CD4-positive, alpha-beta memory T cell (primary cell): ENCODE data around the gene ORM1. TPM values are rescaled to one million over a fixed set of nuclear protein-coding genes. Genes with fewer than 3 reads are reported as not detected.
A peak's percentile ranks its signal among the peaks of the same experiment; 100 is the strongest.
"Not testable (repeated sequence)": the region's sequence is repeated elsewhere in the genome, so short reads cannot be mapped to it uniquely, and the experiment has no call there.

ENCODE experiments used
- CTCF ChIA-PET: fragments of 350-600 bp; sonication (Branson Sonifier 250); formaldehyde crosslinking; loops from one replicate; lab custom pipeline; 2021; ENCODE audit warnings: inconsistent platforms; ENCODE audit not compliant: partially characterized antibody; lab: Charles Lee
- POLR2A ChIA-PET: fragments of 350-600 bp; sonication (Branson Sonifier 250); formaldehyde crosslinking; loops from one replicate; lab custom pipeline; 2021; ENCODE audit not compliant: partially characterized antibody; lab: Charles Lee
- DNase-seq, 5 donors: peaks; one replicate each; pipeline versions ENCODE4 v3.0.0 to v3.0.0-alpha.2; 2020 to 2022; ENCODE audit warnings: mixed read lengths in 1 of 5
- H3K27ac ChIP-seq: one replicate; pipeline ENCODE4 v1.7.0; 2013; ENCODE audit warnings: low read depth, low read length
- H3K27me3 ChIP-seq: 2 replicates; pipeline ENCODE4 v1.7.0; 2013; ENCODE audit warnings: mild to moderate bottlenecking, low read length, moderate library complexity; ENCODE audit not compliant: insufficient read depth
- H3K36me3 ChIP-seq: 2 replicates; pipeline ENCODE4 v1.7.0; 2013; ENCODE audit warnings: mild to moderate bottlenecking, low read length, moderate library complexity; ENCODE audit not compliant: insufficient read depth
- H3K4me1 ChIP-seq: 2 replicates; pipeline ENCODE4 v1.7.0; 2013; ENCODE audit warnings: mild to moderate bottlenecking, low read length, moderate library complexity; ENCODE audit not compliant: insufficient read depth
- H3K4me3 ChIP-seq, 2 donors: one replicate each; pipeline ENCODE4 v1.7.0; 2013; ENCODE audit warnings: low read length in 2 of 2, mild to moderate bottlenecking in 1 of 2
- H3K9me3 ChIP-seq, 2 donors: one replicate each; pipeline ENCODE4 v1.7.0; 2013; ENCODE audit warnings: low read length in 2 of 2, control low read depth in 1 of 2; ENCODE audit not compliant: control insufficient read depth in 1 of 2
- H3K27ac Mint-ChIP-seq, 7 donors: one replicate each; pipeline ENCODE4 v1.8.0; 2020 to 2021; ENCODE audit warnings: mixed read lengths in 7 of 7, mild to moderate bottlenecking in 6 of 7, inconsistent platforms in 3 of 7, moderate library complexity in 3 of 7
- H3K27me3 Mint-ChIP-seq, 2 donors: one replicate each; pipeline ENCODE4 v1.8.0; 2020 to 2021; ENCODE audit warnings: mixed read lengths in 2 of 2
- H3K36me3 Mint-ChIP-seq, 2 donors: one replicate each; pipeline ENCODE4 v1.8.0; 2020 to 2021; ENCODE audit warnings: mixed read lengths in 2 of 2, inconsistent platforms in 1 of 2, mild to moderate bottlenecking in 1 of 2
- H3K4me1 Mint-ChIP-seq, 4 donors: one replicate each; pipeline ENCODE4 v1.8.0; 2020 to 2021; ENCODE audit warnings: mixed read lengths in 4 of 4, mild to moderate bottlenecking in 1 of 4
- H3K4me3 Mint-ChIP-seq, 8 donors: one replicate each; pipeline ENCODE4 v1.8.0; 2020 to 2021; ENCODE audit warnings: mixed read lengths in 8 of 8, mild to moderate bottlenecking in 7 of 8, moderate library complexity in 6 of 8, inconsistent platforms in 3 of 8
- H3K9me3 Mint-ChIP-seq, 8 donors: one replicate each; pipeline ENCODE4 v1.8.0; 2020 to 2021; ENCODE audit warnings: mixed read lengths in 8 of 8, mild to moderate bottlenecking in 5 of 8, inconsistent platforms in 3 of 8, moderate library complexity in 1 of 8
- intact Hi-C: fragments of 100-400 bp; cut with micrococcal nuclease; formaldehyde crosslinking; loops from one replicate; pipeline ENCODE4 v1.15.1; 2023
- polyA plus RNA-seq, 2 donors: library from polyadenylated mRNA; unstranded; fragments of 300-500 nt; fragmentation: Illumina TruSeq; gene quantifications; one replicate each; pipeline ENCODE4 v1.2.3, GENCODE V29; 2021
- total RNA-seq, 2 experiments: library from RNA; stranded (reverse); gene quantifications; one replicate each; pipeline ENCODE4 v1.2.3, GENCODE V29; 2021

The ORM1 gene
- not detected for total RNA-seq
- polyA plus RNA-seq: not detected

DNA sequence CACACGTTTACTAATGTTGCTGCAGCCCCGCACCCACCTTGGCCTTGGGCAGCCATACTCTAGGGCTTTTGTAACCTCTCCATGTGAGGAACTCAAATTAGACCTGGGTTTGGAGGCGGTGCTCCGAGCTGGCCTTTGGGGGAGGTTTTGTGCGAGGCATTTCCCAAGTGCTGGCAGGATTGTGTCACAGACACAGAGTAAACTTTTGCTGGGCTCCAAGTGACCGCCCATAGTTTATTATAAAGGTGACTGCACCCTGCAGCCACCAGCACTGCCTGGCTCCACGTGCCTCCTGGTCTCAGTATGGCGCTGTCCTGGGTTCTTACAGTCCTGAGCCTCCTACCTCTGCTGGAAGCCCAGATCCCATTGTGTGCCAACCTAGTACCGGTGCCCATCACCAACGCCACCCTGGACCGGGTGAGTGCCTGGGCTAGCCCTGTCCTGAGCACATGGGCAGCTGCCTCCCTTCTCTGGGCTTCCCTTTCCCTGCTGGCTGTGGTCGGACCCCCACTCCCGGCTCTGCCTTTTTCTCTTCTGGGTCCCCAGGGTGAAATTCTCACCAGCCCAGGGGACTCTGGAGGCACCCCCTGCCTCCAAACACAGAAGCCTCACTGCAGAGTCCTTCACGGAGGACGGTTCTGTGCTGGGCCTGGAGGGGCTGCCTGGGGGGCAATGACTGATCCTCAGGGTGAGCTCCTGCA is at the start of gene ORM1:
ORM1 (plus strand) TSS at position 268 of the 701 bp plus-strand sequence; CDS start at position 304, 36 bp downstream.
- H3K4me3 Mint-ChIP-seq, H3K27ac ChIP-seq, H3K36me3 ChIP-seq, H3K27ac Mint-ChIP-seq, H3K4me1 ChIP-seq, H3K9me3 Mint-ChIP-seq, H3K4me1 Mint-ChIP-seq, POLR2A ChIA-PET, H3K27me3 ChIP-seq, H3K36me3 Mint-ChIP-seq, DNase-seq, H3K9me3 ChIP-seq, intact Hi-C loops, H3K4me3 ChIP-seq: not testable (repeated sequence)
- peaks cover 7 to 10% of the 10 kb centered on the region in 2 donors for H3K27me3 Mint-ChIP-seq
- CTCF ChIA-PET: interaction anchor here (1.2 kb wide), 1 partner anchor 30 kb away, joined by 3 read pairs; no protein-coding TSS in a partner anchor

DNA sequence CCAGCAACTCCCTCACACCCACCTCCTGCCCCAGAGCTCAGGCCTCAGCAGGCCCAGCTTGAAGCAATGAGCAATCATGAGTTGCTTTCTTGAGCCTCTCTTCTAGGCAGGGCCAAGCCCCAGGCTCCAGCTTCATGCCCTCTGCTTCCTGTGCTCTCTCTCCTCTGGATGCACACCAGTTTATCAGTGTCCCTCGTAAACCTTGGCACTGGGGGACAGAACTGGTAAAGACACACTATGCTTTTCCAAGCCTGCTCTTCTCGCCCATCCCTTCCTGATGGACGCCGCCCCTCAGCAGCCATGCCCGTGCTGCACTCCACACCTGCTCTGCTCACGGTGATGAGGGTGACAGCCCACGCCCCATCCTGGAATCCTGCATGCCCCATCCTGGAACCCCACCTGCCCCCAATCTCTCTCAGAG is 49.4 kb upstream of the ORM1 start:
- POLR2A ChIA-PET: no interaction called here
- intact Hi-C loops: no loop called here
- H3K4me1 ChIP-seq: no peaks in the 10 kb centered on the region
- CTCF ChIA-PET: no interaction called here
- Mint-ChIP-seq H3K27ac (peak overlapping the region in 1 of 7 donors; percentile 29), H3K9me3 (peaks cover 0 to 3% (median 0%) of the 10 kb centered on the region in 8 donors), H3K36me3 (no peaks in the 10 kb centered on the region), H3K4me1 (no peaks in the 10 kb centered on the region), H3K27me3 (peaks cover 0 to 3% of the 10 kb centered on the region in 2 donors), H3K4me3 (no peak overlapping the region)
- peak in 1 of 5 donors; percentile 14 for DNase-seq
- no peak overlapping the region for H3K4me3 ChIP-seq
- no peaks in the 10 kb centered on the region for H3K27me3 ChIP-seq
- no peak overlapping the region for H3K27ac ChIP-seq
- no peaks in the 10 kb centered on the region for H3K36me3 ChIP-seq
- no peaks in the 10 kb centered on the region for H3K9me3 ChIP-seq

DNA sequence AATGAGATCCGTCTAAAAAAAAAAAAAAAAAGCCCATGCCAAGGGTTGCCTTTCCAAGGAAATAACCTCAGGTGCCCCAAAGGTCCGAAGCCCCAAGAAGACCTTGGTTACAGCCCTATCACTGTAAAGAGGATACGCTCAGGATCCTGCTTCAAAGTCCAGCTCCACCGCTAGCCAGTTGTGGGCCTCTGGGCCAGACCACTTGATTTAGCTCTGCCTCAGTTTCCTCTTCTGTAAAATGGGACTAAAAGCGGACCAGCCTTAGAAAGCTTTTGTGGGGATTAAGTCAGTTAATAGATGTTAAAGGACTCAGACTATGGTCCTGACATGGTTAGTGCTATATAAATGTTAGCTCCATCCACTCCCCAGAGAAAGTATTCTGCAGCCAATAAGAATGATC is 48.7 kb upstream of the ORM1 start:
- CTCF ChIA-PET: interaction anchor here (0.9 to 1.0 kb wide), 2 partner anchors 12 to 17 kb away, joined by 3 read pairs; no protein-coding TSS in a partner anchor
- intact Hi-C loops: no loop called here
- POLR2A ChIA-PET: no interaction called here
- Mint-ChIP-seq H3K4me3 (no peak overlapping the region), H3K4me1 (no peaks in the 10 kb centered on the region), H3K27me3 (peaks cover 0 to 3% of the 10 kb centered on the region in 2 donors), H3K27ac (no peak overlapping the region), H3K36me3 (no peaks in the 10 kb centered on the region), H3K9me3 (peaks cover 0 to 3% (median 0%) of the 10 kb centered on the region in 8 donors)
- H3K4me3 ChIP-seq: no peak overlapping the region
- DNase-seq: no peak
- H3K4me1 ChIP-seq: no peaks in the 10 kb centered on the region
- no peaks in the 10 kb centered on the region for H3K27me3 ChIP-seq
- H3K27ac ChIP-seq: no peak overlapping the region
- H3K36me3 ChIP-seq: no peaks in the 10 kb centered on the region
- no peaks in the 10 kb centered on the region for H3K9me3 ChIP-seq

DNA sequence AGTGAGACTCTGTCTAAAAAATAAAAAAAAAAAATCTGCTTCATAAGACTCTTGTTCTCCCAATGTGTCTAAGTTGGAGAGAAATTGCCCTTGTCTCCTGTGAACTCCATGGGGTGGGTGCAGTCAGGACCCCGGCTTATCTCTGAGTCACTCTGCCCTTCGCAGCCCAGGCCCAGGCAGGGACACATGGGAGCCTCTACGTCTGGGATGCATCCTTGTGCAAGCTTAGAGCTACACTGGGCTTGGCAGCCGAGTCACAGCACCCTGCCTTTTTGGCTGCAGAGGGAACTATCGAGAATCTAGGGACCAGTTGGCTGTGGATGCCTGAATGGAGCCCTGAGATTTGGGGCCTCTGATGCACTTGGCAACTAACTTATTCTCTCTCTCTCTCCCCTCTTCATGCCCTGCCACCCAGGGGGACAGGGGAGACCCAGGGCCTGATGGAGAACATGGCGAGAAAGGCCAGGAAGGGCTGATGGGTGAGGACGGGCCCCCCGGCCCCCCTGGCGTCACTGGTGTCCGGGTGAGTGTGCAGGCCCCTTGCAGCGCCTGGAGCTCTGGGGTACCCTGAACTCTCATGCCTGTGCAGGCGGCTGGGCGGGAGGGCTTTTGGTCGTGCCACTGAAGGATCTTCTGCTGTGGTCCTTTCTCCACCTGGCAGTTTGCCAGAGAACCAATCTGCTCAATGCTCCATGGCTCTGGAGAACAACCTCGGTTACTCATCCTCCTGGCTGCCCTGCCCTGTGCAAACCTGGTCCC is 47.5 kb upstream of the ORM1 start:
- Mint-ChIP-seq H3K27me3 (peaks cover 0 to 3% of the 10 kb centered on the region in 2 donors), H3K27ac (no peak overlapping the region), H3K4me1 (no peaks in the 10 kb centered on the region), H3K4me3 (no peak overlapping the region), H3K9me3 (peaks cover 0 to 3% (median 0%) of the 10 kb centered on the region in 8 donors), H3K36me3 (no peaks in the 10 kb centered on the region)
- Histone ChIP-seq H3K27ac (no peak overlapping the region), H3K4me1 (no peaks in the 10 kb centered on the region), H3K9me3 (no peaks in the 10 kb centered on the region), H3K4me3 (no peak overlapping the region), H3K36me3 (no peaks in the 10 kb centered on the region), H3K27me3 (no peaks in the 10 kb centered on the region)
- peak in 1 of 5 donors; percentile 13 for DNase-seq
- intact Hi-C loops: no loop called here
- POLR2A ChIA-PET: no interaction called here
- CTCF ChIA-PET: no interaction called here

DNA sequence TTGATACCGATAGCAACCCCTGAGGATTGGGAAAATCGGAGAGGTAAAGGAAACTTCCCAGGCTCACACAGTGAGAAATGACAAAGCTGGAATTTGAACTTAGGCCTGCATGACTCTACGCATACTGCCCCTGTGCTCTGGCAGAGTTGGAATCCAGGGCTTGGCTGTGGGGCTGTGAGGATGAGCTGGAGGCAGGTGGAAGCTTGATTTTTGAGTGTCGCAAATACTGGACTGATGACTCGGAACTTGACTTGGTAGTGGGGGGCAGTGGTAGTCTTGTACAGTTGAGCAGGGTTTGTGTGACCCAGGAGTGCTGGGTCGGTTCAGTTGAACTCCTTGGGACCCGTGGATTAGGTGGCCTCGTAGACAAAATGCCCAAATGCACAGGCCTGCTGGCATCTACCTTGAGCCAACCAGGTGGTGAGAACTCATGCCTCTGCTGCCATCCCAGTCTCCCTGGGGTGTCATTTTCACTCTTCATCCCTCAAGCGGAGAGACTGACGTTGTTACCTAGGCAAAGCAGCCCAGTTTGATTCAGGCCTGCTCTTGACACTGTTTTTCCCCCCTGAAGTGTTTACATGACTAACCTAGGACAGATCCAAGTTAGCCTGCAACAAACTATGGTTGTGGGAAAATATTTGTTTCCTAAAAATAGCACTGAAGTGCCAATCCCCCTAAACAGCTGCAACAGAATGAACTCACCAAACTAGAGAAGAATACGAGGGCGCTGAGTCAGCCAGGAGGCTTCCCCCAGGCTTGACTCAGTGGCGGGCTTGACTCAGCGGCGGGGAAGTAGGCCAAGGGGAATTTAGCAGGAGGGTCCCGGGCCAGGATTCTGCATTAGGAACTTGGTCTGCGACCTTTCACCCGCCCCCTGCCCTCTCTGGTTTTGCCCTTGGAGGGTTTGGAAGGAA is 45.7 kb upstream of the ORM1 start:
- intact Hi-C loops: no loop called here
- Mint-ChIP-seq H3K4me1 (no peaks in the 10 kb centered on the region), H3K9me3 (peaks cover 0 to 3% (median 0%) of the 10 kb centered on the region in 8 donors), H3K4me3 (no peak overlapping the region), H3K36me3 (no peaks in the 10 kb centered on the region), H3K27ac (no peak overlapping the region), H3K27me3 (peaks cover 0 to 3% of the 10 kb centered on the region in 2 donors)
- ChIA-PET POLR2A (no interaction called here), CTCF (no interaction called here)
- no peaks in the 10 kb centered on the region for H3K27me3 ChIP-seq
- no peak overlapping the region for H3K27ac ChIP-seq
- no peak overlapping the region for H3K4me3 ChIP-seq
- no peaks in the 10 kb centered on the region for H3K4me1 ChIP-seq
- peak in 1 of 5 donors; percentile 16 for DNase-seq
- H3K9me3 ChIP-seq: no peaks in the 10 kb centered on the region
- H3K36me3 ChIP-seq: no peaks in the 10 kb centered on the region

DNA sequence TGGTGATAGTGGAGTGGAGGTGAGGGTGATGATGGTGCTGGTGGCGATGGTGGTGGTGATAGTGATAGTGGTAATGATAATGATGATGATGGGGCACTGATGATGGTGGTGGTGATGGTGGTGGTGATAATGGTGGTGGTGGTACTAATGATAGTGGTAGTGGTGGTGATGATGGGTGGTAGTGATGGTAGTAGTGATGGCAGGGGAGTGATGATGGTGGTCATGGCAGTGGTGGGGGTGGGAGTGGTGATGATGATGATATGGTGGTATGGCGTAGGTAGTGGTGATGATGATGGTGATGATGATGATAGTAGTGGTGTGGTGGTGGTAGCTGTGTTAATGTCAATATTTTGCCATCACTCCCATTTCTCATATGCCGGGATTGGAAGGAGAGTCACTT is 44.5 kb upstream of the ORM1 start:
- CTCF ChIA-PET: interaction anchor here (1.7 kb wide), 1 partner anchor 12 kb away, joined by 4 read pairs; no protein-coding TSS in a partner anchor
- intact Hi-C loops: no loop called here
- H3K4me3 Mint-ChIP-seq: no peak overlapping the region

More for the DNA sequence above, 44.5 kb upstream of the ORM1 start:
- H3K9me3 Mint-ChIP-seq: peaks cover 0 to 3% (median 0%) of the 10 kb centered on the region in 8 donors
- Histone ChIP-seq H3K9me3 (no peaks in the 10 kb centered on the region), H3K4me1 (no peaks in the 10 kb centered on the region), H3K4me3 (no peak overlapping the region), H3K27ac (no peak overlapping the region), H3K36me3 (no peaks in the 10 kb centered on the region), H3K27me3 (no peaks in the 10 kb centered on the region)
- H3K27ac Mint-ChIP-seq: peak overlapping the region in 2 of 7 donors; percentile 43 to 59
- H3K36me3 Mint-ChIP-seq: no peaks in the 10 kb centered on the region
- H3K27me3 Mint-ChIP-seq: peaks cover 0 to 3% of the 10 kb centered on the region in 2 donors
- no peaks in the 10 kb centered on the region for H3K4me1 Mint-ChIP-seq
- POLR2A ChIA-PET: no interaction called here
- DNase-seq: peak in 1 of 5 donors; percentile 6
